Gastrocnemius medialis (tissue), 4 donors: ENCODE results near the gene NCS1.

Experiments
- CTCF ChIP-seq, 5 experiments: fragments of 450-650 bp in 3 of 5; fragments of 200-600 bp in 2 of 5; sonication (generic) in 2 of 5; IDR thresholded peaks in 4 of 5; conservative IDR thresholded peaks in 1 of 5; 1 replicate in 4 of 5; 2 replicates in 1 of 5; pipeline ENCODE4 v1.5.1; 2016 to 2019; ENCODE audit warnings: antibody characterized with exemption in 5 of 5, mild to moderate bottlenecking in 3 of 5, moderate library complexity in 3 of 5
- POLR2A ChIP-seq, 2 donors: fragments of 450-650 bp; IDR thresholded peaks; one replicate each; pipeline ENCODE4 v1.6.1; 2017; ENCODE audit warnings: antibody characterized with exemption in 2 of 2, mild to moderate bottlenecking in 2 of 2, moderate library complexity in 2 of 2

GRCh38 chr9:130259044-130259443 lies 86.8 kb downstream of the NCS1 start:
- TF ChIP-seq CTCF (IDR thresholded peaks at IDR 0.05 in 4 of 5, conservative IDR thresholded peaks at IDR 0.05 in 1 of 5) (no peak), POLR2A (IDR thresholded peaks at IDR 0.05) (no peak)
